Endothelial cell (in vitro differentiated cells): ENCODE data around the gene HDAC9. TPM values are rescaled to one million over a fixed set of nuclear protein-coding genes. Genes with fewer than 3 reads are reported as not detected.

Source experiments
- DNase-seq: peaks from one replicate; pipeline ENCODE4 v3.0.0; 2021; ENCODE audit warnings: low spot score
- H3K27ac Mint-ChIP-seq: one replicate; pipeline ENCODE4 v1.8.0; 2021; ENCODE audit warnings: mixed read lengths, inconsistent platforms; ENCODE audit not compliant: unreplicated experiment
- H3K27me3 Mint-ChIP-seq: one replicate; pipeline ENCODE4 v1.8.0; 2021; ENCODE audit warnings: mild to moderate bottlenecking, moderate library complexity, mixed read lengths, inconsistent platforms; ENCODE audit not compliant: unreplicated experiment
- H3K36me3 Mint-ChIP-seq: one replicate; pipeline ENCODE4 v1.8.0; 2021; ENCODE audit warnings: mild to moderate bottlenecking, low read depth, mixed read lengths, inconsistent platforms; ENCODE audit not compliant: unreplicated experiment
- H3K4me1 Mint-ChIP-seq: one replicate; pipeline ENCODE4 v1.8.0; 2021; ENCODE audit warnings: mild to moderate bottlenecking, mixed read lengths, inconsistent platforms; ENCODE audit not compliant: unreplicated experiment
- H3K4me3 Mint-ChIP-seq: one replicate; pipeline ENCODE4 v1.8.0; 2021; ENCODE audit warnings: mild to moderate bottlenecking, mixed read lengths, inconsistent platforms; ENCODE audit not compliant: unreplicated experiment
- H3K9me3 Mint-ChIP-seq: one replicate; pipeline ENCODE4 v1.8.0; 2021; ENCODE audit warnings: mixed read lengths, inconsistent platforms; ENCODE audit not compliant: unreplicated experiment
- total RNA-seq: library from RNA; stranded (reverse); fragmentation: NEBNext Ultra II Directional; extraction: Animal tissue kit (Norgen Biotek cat#: 25700); gene quantifications from one replicate; pipeline ENCODE4 v1.2.1, GENCODE V29; 2021; ENCODE audit not compliant: unreplicated experiment
- TF ChIP-seq, protein P1 (sequence below): fragments of 200-600 bp; sonication (generic); IDR thresholded peaks from one replicate; pipeline ENCODE4 v1.5.0; 2021; ENCODE audit warnings: antibody characterized with exemption; ENCODE audit not compliant: unreplicated experiment

HDAC9 gene
- total RNA-seq, 1 donor from 2014 or later = 1.2 TPM

DNA sequence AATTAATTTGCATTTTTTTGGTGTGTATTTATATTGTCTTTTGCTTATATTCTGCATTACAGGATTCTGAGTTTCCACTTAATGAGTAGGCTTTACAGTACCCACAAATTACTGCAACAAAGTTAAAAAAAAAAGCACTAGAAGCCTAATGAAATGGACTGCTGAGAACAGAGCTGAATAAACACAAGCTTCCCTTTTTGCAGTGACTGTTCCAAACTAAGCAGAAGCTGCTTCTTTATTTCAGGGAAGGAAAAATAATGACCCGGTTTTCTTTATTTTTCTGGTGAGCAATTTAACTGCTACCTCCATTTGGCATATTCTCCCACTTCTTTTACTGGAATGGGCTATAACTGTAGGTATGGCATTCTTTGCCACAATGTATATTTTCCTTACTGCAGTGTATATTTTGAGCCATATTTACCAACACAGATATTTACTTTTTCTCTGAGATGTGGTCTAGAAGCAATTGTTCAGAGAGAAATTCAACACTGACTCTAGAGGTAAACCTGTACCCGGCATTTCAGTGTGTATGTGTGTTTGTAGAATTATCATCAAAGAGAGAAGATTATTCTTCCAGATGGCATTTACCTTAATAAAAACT lies 56.9 kb downstream of the HDAC9 start:
- no peaks in the 10 kb centered on the region for H3K36me3 Mint-ChIP-seq
- H3K27me3 Mint-ChIP-seq = no peaks in the 10 kb centered on the region
- no peak for DNase-seq
- H3K9me3 Mint-ChIP-seq = no peaks in the 10 kb centered on the region
- peaks cover 10% of the 10 kb centered on the region for H3K4me1 Mint-ChIP-seq
- H3K27ac Mint-ChIP-seq = no peak overlapping the region
- TF ChIP-seq, protein P1, sequence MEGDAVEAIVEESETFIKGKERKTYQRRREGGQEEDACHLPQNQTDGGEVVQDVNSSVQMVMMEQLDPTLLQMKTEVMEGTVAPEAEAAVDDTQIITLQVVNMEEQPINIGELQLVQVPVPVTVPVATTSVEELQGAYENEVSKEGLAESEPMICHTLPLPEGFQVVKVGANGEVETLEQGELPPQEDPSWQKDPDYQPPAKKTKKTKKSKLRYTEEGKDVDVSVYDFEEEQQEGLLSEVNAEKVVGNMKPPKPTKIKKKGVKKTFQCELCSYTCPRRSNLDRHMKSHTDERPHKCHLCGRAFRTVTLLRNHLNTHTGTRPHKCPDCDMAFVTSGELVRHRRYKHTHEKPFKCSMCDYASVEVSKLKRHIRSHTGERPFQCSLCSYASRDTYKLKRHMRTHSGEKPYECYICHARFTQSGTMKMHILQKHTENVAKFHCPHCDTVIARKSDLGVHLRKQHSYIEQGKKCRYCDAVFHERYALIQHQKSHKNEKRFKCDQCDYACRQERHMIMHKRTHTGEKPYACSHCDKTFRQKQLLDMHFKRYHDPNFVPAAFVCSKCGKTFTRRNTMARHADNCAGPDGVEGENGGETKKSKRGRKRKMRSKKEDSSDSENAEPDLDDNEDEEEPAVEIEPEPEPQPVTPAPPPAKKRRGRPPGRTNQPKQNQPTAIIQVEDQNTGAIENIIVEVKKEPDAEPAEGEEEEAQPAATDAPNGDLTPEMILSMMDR = no peak
- H3K4me3 Mint-ChIP-seq = no peak overlapping the region

DNA sequence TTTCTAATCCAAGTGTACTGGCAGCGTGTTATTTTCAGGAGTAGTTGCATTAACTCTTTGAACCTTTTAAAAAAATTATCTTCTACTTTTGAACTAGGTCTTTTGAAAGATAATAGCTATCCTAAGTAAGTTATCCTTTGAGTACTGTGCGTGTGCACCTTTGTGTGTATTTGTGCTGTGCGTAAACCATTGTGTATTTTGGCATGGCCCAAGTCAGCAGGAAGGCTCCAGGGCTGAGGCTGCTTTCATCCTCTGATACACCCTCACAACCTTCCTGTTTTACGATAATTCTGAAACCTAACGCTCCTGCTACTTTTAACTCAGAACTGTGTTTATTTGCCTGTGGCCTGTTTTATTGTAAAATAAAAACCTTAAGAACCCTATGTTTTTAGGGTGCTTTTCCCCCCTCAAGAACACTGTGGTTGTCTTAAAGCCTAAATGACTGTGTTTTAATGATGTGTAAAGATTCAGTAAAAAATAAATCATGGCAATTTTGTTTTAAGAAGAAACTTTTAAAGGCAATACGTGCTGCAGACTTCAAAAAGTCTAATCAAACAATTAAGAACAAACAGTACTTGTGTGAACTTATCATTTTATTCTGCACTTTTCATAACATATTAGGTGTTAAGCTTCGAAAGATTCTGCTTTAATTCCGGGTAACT lies 57.5 kb downstream of the HDAC9 start:
- H3K4me1 Mint-ChIP-seq = peaks cover 10% of the 10 kb centered on the region
- DNase-seq = no peak
- H3K27me3 Mint-ChIP-seq = no peaks in the 10 kb centered on the region
- H3K27ac Mint-ChIP-seq = no peak overlapping the region
- no peaks in the 10 kb centered on the region for H3K9me3 Mint-ChIP-seq
- H3K36me3 Mint-ChIP-seq = no peaks in the 10 kb centered on the region
- TF ChIP-seq, protein P1 = no peak
- no peak overlapping the region for H3K4me3 Mint-ChIP-seq

DNA sequence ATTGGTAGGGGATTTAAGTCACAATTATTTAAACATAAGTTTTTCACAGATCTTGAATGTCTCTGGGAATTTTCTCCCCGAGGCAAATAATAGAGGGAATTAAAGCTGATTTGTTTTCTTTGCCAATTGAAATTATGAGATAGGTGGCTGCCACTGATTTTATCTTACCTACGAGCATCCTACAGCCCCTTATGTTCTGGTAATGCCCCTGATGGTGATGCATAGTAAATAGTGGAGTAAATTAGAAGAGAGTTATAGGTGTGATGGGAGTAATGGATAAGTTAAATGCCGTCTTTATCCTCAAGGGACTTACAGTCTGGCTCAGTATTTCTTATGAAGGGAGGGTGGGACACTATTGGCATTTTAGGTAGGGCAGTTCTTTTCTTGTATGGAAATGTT lies 58.1 kb downstream of the HDAC9 start:
- peaks cover 10% of the 10 kb centered on the region for H3K4me1 Mint-ChIP-seq
- no peak overlapping the region for H3K4me3 Mint-ChIP-seq
- H3K36me3 Mint-ChIP-seq = no peaks in the 10 kb centered on the region
- no peaks in the 10 kb centered on the region for H3K27me3 Mint-ChIP-seq
- peak overlapping the region; percentile 57 for H3K27ac Mint-ChIP-seq
- TF ChIP-seq, protein P1 = no peak
- DNase-seq = no peak
- H3K9me3 Mint-ChIP-seq = no peaks in the 10 kb centered on the region

DNA sequence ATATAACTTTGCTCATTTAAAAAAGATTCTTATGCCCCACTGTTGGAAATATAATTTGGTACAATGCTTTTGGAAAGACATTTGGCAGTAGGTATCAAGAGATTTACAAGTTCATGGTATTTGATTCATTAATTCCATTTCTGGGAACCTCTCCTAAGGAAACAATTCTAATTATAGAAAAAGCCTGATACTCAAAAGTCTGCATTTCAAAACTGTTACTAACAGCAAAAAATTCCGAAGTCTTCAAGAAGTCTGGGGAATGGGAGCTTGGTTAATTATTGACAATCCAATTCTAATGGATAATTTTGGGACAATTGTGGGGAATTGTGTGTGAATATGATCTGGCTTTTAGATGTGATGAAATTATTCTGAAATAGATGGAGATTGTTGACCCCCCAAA lies 59.6 kb downstream of the HDAC9 start:
- no peak for DNase-seq
- Mint-ChIP-seq H3K27ac (no peak overlapping the region), H3K9me3 (no peaks in the 10 kb centered on the region)

DNA sequence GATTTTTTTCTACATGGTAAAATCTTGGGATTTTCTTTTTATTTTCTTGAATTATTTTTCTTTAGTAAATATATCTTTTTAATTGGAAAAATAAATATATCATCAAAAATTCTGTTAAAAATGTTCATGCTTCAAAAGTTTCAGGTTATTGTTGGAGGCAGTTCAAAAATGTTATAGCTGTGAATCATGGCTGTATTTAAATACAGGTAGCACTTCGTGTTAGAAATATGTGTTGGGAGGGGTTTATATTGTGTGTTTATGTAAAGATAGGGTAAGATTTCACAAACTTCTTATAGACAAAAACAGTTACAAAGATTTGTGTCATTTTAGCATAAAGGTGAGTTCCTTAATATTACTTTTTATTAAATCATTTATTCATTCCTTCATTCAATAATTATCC lies 60.4 kb downstream of the HDAC9 start:
- H3K9me3 Mint-ChIP-seq = no peaks in the 10 kb centered on the region
- no peak overlapping the region for H3K4me3 Mint-ChIP-seq
- H3K27ac Mint-ChIP-seq = no peak overlapping the region
- peaks cover 10% of the 10 kb centered on the region for H3K4me1 Mint-ChIP-seq
- no peaks in the 10 kb centered on the region for H3K27me3 Mint-ChIP-seq
- TF ChIP-seq, protein P1 = no peak
- no peak for DNase-seq
- no peaks in the 10 kb centered on the region for H3K36me3 Mint-ChIP-seq

More for the DNA sequence above, 59.6 kb downstream of the HDAC9 start:
- Mint-ChIP-seq H3K36me3 (no peaks in the 10 kb centered on the region), H3K4me1 (peaks cover 10% of the 10 kb centered on the region), H3K4me3 (no peak overlapping the region), H3K27me3 (no peaks in the 10 kb centered on the region)
- TF ChIP-seq, protein P1 = no peak
